Astrocyte of the spinal cord (primary cell): ENCODE data around the gene RNF17.

Source experiments
- DNase-seq: peaks from one replicate; pipeline ENCODE4 v3.0.0; 2011; ENCODE audit warnings: low read depth, low spot score
- H3K4me3 ChIP-seq: 2 replicates; pipeline ENCODE4 v1.5.1; 2011; ENCODE audit warnings: low read depth, mild to moderate bottlenecking, low read length, moderate library complexity
- CTCF ChIP-seq: IDR thresholded peaks from 2 replicates; pipeline ENCODE4 v1.5.1; 2012; ENCODE audit warnings: low read depth, mild to moderate bottlenecking, low read length, inconsistent platforms
- in situ Hi-C: cut with HindIII; loops from 2 replicates; pipeline ENCODE4 v1.10.0; 2017; ENCODE audit warnings: low sequenced_read_pairs

Gene RNF17

GRCh38 chr13:24921003-24921402 is 157.0 kb downstream of the RNF17 start:
- no peak for TF ChIP-seq CTCF
- no peak for DNase-seq
- no peak overlapping the region for H3K4me3 ChIP-seq
- in situ Hi-C loops, result no loop called here

- H3K4me3 ChIP-seq, result peak overlapping the region; percentile 84
- in situ Hi-C loops, result no loop called here
- TF ChIP-seq CTCF, result no peak
- no peak for DNase-seq
Measured at GRCh38 chr13:24921881-24922280, 157.9 kb downstream of the RNF17 start.

- no peak for TF ChIP-seq CTCF
- in situ Hi-C loops, result no loop called here
- peak overlapping the region; percentile 84 for H3K4me3 ChIP-seq
- DNase-seq, result no peak
Measured at GRCh38 chr13:24922387-24922744, 158.4 kb downstream of the RNF17 start.

- DNase-seq, result peak; percentile 99
- in situ Hi-C loops, result no loop called here
- H3K4me3 ChIP-seq, result peak overlapping the region; percentile 84
- TF ChIP-seq CTCF, result no peak
Measured at GRCh38 chr13:24922745-24923591, 159.0 kb downstream of the RNF17 start.

- DNase-seq, result no peak
- TF ChIP-seq CTCF, result no peak
- H3K4me3 ChIP-seq, result no peak overlapping the region
- in situ Hi-C loops, result no loop called here
Measured at GRCh38 chr13:24925318-24926231, 161.6 kb downstream of the RNF17 start.

- in situ Hi-C loops, result no loop called here
- TF ChIP-seq CTCF, result no peak
- no peak for DNase-seq
- no peak overlapping the region for H3K4me3 ChIP-seq
Measured at GRCh38 chr13:24927810-24928404, 163.9 kb downstream of the RNF17 start.
